ENCODE results near the gene CDK5RAP2.
"Not testable (repeated sequence)": the region's sequence is repeated elsewhere in the genome, so short reads cannot be mapped to it uniquely, and the experiment has no call there.

Gene CDK5RAP2

GRCh38 chr9:120580051-120580896 lies at the start of gene CDK5RAP2:
Gene CDK5RAP2, minus strand, starts transcription at chr9:120580167. Its CDS starts 189 bp downstream, at chr9:120579978.
- peak; percentile 100 for DNase-seq

GRCh38 chr9:120628925-120629497 lies 49.0 kb upstream of the CDK5RAP2 start:
- not testable (repeated sequence) for DNase-seq

- no peak for DNase-seq
These were observed 48.4 kb upstream of the CDK5RAP2 start for GRCh38 chr9:120628207-120628924.

GRCh38 chr9:120627073-120627472 lies 47.1 kb upstream of the CDK5RAP2 start:
- DNase-seq = no peak

GRCh38 chr9:120626512-120626911 lies 46.5 kb upstream of the CDK5RAP2 start:
- DNase-seq = no peak

- DNase-seq = no peak
These were observed 45.3 kb upstream of the CDK5RAP2 start for GRCh38 chr9:120625222-120625621.

GRCh38 chr9:120622790-120623189 lies 42.8 kb upstream of the CDK5RAP2 start:
- no peak for DNase-seq

GRCh38 chr9:120621941-120622340 lies 42.0 kb upstream of the CDK5RAP2 start:
- no peak for DNase-seq

GRCh38 chr9:120619751-120620655 lies 40.0 kb upstream of the CDK5RAP2 start:
- peak; percentile 80 for DNase-seq

GRCh38 chr9:120616966-120617935 lies 37.3 kb upstream of the CDK5RAP2 start:
- no peak for DNase-seq

- DNase-seq = peak; percentile 19
These were observed 32.3 kb upstream of the CDK5RAP2 start for GRCh38 chr9:120612218-120612617.

GRCh38 chr9:120611690-120612068 lies 31.7 kb upstream of the CDK5RAP2 start:
- DNase-seq = no peak

GRCh38 chr9:120610975-120611689 lies 31.2 kb upstream of the CDK5RAP2 start:
- peak; percentile 45 for DNase-seq

GRCh38 chr9:120609636-120610035 lies 29.7 kb upstream of the CDK5RAP2 start:
- DNase-seq = no peak

GRCh38 chr9:120608421-120608820 lies 28.5 kb upstream of the CDK5RAP2 start:
- DNase-seq = no peak

- peak; percentile 39 for DNase-seq
These were observed 23.6 kb upstream of the CDK5RAP2 start for GRCh38 chr9:120603591-120603990.

GRCh38 chr9:120603010-120603409 lies 23.0 kb upstream of the CDK5RAP2 start:
- no peak for DNase-seq

GRCh38 chr9:120593955-120594277 lies 13.9 kb upstream of the CDK5RAP2 start:
- no peak for DNase-seq

GRCh38 chr9:120593250-120593954 lies 13.4 kb upstream of the CDK5RAP2 start:
- DNase-seq = no peak

- no peak for DNase-seq
These were observed 12.2 kb upstream of the CDK5RAP2 start for GRCh38 chr9:120592210-120592609.

Data from NCI-H69 (cell line).